B cell (primary cell): ENCODE measurements around the gene PSRC1. TPM values are rescaled to one million over a fixed set of nuclear protein-coding genes. Genes with fewer than 3 reads are reported as not detected.

ENCODE experiments used
- ATAC-seq: fragments of 200-7000 bp; cut with Tn5 transposase; one replicate; pipeline ENCODE4 v1.10.0; 2021; ENCODE audit warnings: low read depth, mild to moderate bottlenecking, moderate number of reproducible peaks, moderate library complexity
- CTCF ChIA-PET: fragments of 350-600 bp; sonication (Branson Sonifier 250); formaldehyde crosslinking; loops from one replicate; lab custom pipeline; 2021; ENCODE audit warnings: antibody characterized with exemption, inconsistent platforms; lab: Charles Lee
- POLR2A ChIA-PET: fragments of 350-600 bp; sonication (Branson Sonifier 250); formaldehyde crosslinking; loops from one replicate; lab custom pipeline; 2021; ENCODE audit warnings: antibody characterized with exemption; lab: Charles Lee
- DNase-seq: peaks from one replicate; pipeline ENCODE4 v3.0.0; 2013
- H2AFZ ChIP-seq: 2 replicates; pipeline ENCODE4 v1.6.1; 2012; ENCODE audit warnings: mild to moderate bottlenecking, low read depth, low read length; ENCODE audit not compliant: insufficient read depth, poor library complexity, severe bottlenecking
- H3K27ac ChIP-seq, 2 donors: 1 replicate in 1 of 2; 2 replicates in 1 of 2; pipeline ENCODE4 v1.5.1; 2012 to 2013; ENCODE audit warnings: low read length in 2 of 2, mild to moderate bottlenecking in 2 of 2, moderate library complexity in 1 of 2
- H3K27me3 ChIP-seq, 4 experiments: fragments of 200-600 bp in 1 of 4; sonication (generic) in 1 of 4; replicated peaks in 1 of 4; 1 replicate in 2 of 4; 2 replicates in 2 of 4; pipeline versions ENCODE4 v1.6.1 to v1.7.0; 2013 to 2016; ENCODE audit warnings: low read length in 3 of 4, mild to moderate bottlenecking in 2 of 4, mixed read lengths in 1 of 4, moderate library complexity in 1 of 4; ENCODE audit not compliant: insufficient read depth in 4 of 4, control insufficient read depth in 3 of 4; ENCODE audit errors: control extremely low read depth in 1 of 4
- H3K36me3 ChIP-seq, 2 experiments: replicated peaks in 1 of 2; 1 replicate in 1 of 2; 2 replicates in 1 of 2; pipeline versions ENCODE4 v1.6.1 to v1.7.1; 2013; ENCODE audit warnings: low read length in 1 of 2; ENCODE audit not compliant: insufficient read depth in 2 of 2, control insufficient read depth in 1 of 2; ENCODE audit errors: control extremely low read depth in 1 of 2, extremely low read depth in 1 of 2
- H3K4me1 ChIP-seq, 2 donors: fragments of 200-600 bp in 1 of 2; sonication (generic) in 1 of 2; 1 replicate in 1 of 2; 2 replicates in 1 of 2; pipeline versions ENCODE4 v1.5.1 to v1.6.1; 2013 to 2017; ENCODE audit warnings: low read length in 2 of 2; ENCODE audit not compliant: control insufficient read depth in 2 of 2, insufficient read depth in 2 of 2
- H3K4me2 ChIP-seq: replicated peaks from 2 replicates; pipeline ENCODE3; 2012; ENCODE audit warnings: mild to moderate bottlenecking, low read depth, low read length; ENCODE audit not compliant: poor library complexity, severe bottlenecking
- H3K4me3 ChIP-seq, 5 experiments: fragments of 200-600 bp in 1 of 5; sonication (generic) in 1 of 5; 1 replicate in 3 of 5; 2 replicates in 2 of 5; pipeline versions ENCODE4 v1.5.1 to v1.7.0; 2011 to 2016; ENCODE audit warnings: low read length in 4 of 5, mild to moderate bottlenecking in 4 of 5, low read depth in 2 of 5, control low read depth in 1 of 5, moderate library complexity in 1 of 5; ENCODE audit not compliant: insufficient read depth in 1 of 5; ENCODE audit errors: control extremely low read depth in 1 of 5, extremely low read depth in 1 of 5
- H3K79me2 ChIP-seq: fragments of 200-600 bp; sonication (generic); one replicate; pipeline ENCODE4 v1.6.0; 2016; ENCODE audit warnings: low read length; ENCODE audit not compliant: control insufficient read depth, insufficient read depth
- H3K9ac ChIP-seq: fragments of 200-600 bp; sonication (generic); 2 replicates; pipeline ENCODE4 v1.6.1; 2017; ENCODE audit warnings: mild to moderate bottlenecking, low read length, moderate library complexity
- H3K9me3 ChIP-seq, 3 donors: one replicate each; pipeline versions ENCODE4 v1.6.1 to v1.7.1; 2013; ENCODE audit warnings: low read length in 2 of 3; ENCODE audit not compliant: control insufficient read depth in 2 of 3, insufficient read depth in 1 of 3; ENCODE audit errors: control extremely low read depth in 1 of 3
- H4K20me1 ChIP-seq: 2 replicates; pipeline ENCODE4 v1.6.0; 2012; ENCODE audit warnings: mild to moderate bottlenecking, low read length; ENCODE audit not compliant: insufficient read depth, control insufficient read depth, poor library complexity, severe bottlenecking
- H3K27ac Mint-ChIP-seq: one replicate; pipeline ENCODE4 v1.8.0; 2021; ENCODE audit warnings: mixed read lengths
- H3K27me3 Mint-ChIP-seq: one replicate; pipeline ENCODE4 v1.8.0; 2021; ENCODE audit warnings: mixed read lengths
- H3K4me1 Mint-ChIP-seq: one replicate; pipeline ENCODE4 v1.8.0; 2021; ENCODE audit warnings: mixed read lengths
- H3K4me3 Mint-ChIP-seq: one replicate; pipeline ENCODE4 v1.8.0; 2021; ENCODE audit warnings: mixed read lengths
- H3K9me3 Mint-ChIP-seq: one replicate; pipeline ENCODE4 v1.8.0; 2022; ENCODE audit warnings: mixed read lengths; ENCODE audit not compliant: insufficient read depth
- EZH2 ChIP-seq: IDR thresholded peaks from 2 replicates; pipeline ENCODE4 v1.6.1; 2012; ENCODE audit warnings: borderline replicate concordance, low read depth, mild to moderate bottlenecking, moderate library complexity, low read length; ENCODE audit not compliant: insufficient read depth, poor library complexity, severe bottlenecking
- WGBS: methylation state at CpG from one replicate; pipeline ENCODE4 v1.1.5; 2013; ENCODE audit warnings: missing lambda C conversion rate; ENCODE audit not compliant: insufficient coverage; 5-methylcytosine and 5-hydroxymethylcytosine counted together
- intact Hi-C: fragments of 100-400 bp; cut with micrococcal nuclease; formaldehyde crosslinking; loops from one replicate; pipeline ENCODE4 v1.10.0; 2022
- polyA plus RNA-seq: library from polyadenylated mRNA; depleted of rRNA; stranded (reverse); fragments of >200 nt; gene quantifications from 2 replicates; pipeline ENCODE4 v1.2.3, GENCODE V29; 2012
- total RNA-seq, 2 donors: library from RNA; stranded (reverse); fragments of 120-200 nt in 1 of 2; gene quantifications; 1 replicate in 1 of 2; 2 replicates in 1 of 2; pipeline versions ENCODE4 v1.2.3 to v1.2.4, GENCODE V29; 2013 to 2022
- TF ChIP-seq, protein P1 (sequence below): fragments of 200-600 bp; IDR thresholded peaks from one replicate; pipeline ENCODE4 v1.8.0; 2022; ENCODE audit warnings: antibody characterized with exemption, mild to moderate bottlenecking

PSRC1 gene
- total and polyA plus RNA-seq, 2 donors (not counting 1 experiment from before 2014, with no cell fraction given) = 0.25 TPM; not detected in 1

DNA sequence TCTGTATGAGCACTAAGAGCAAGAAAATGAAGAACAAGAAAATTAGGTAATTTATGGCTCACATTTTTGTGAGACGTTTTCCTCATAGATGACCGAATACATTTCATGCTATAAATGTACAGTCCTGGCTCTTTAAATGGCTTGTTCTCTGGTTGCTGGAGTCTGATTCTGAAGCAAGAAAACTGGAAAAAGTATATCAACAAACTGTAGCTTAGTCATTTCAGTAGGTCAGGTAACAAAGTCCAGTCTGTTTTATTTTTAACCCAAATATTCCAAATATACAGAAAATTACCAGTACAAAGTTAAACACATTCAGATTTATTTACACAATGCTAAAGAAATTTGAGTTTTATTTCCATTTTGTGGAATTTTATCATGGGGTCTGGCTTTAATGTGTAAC lies 26.4 kb upstream of the PSRC1 start:
- POLR2A ChIA-PET = interaction anchor here (0.6 kb wide), 1 partner anchor 233 kb away, joined by 7 read pairs; the partner anchor contains the start of gene TAF13
- Histone ChIP-seq H3K4me3 (no peak overlapping the region), H3K4me2 (no peak overlapping the region), H4K20me1 (no peaks in the 10 kb centered on the region), H3K27ac (no peak overlapping the region), H3K79me2 (no peaks in the 10 kb centered on the region), H3K4me1 (peaks cover 19 to 20% of the 10 kb centered on the region in 2 donors), H2AFZ (no peak overlapping the region), H3K27me3 (peaks cover 0 to 7% (median 3%) of the 10 kb centered on the region in 4 experiments), H3K36me3 (no peaks in the 10 kb centered on the region), H3K9ac (no peak overlapping the region), H3K9me3 (no peaks in the 10 kb centered on the region)
- no peak for TF ChIP-seq EZH2
- TF ChIP-seq, protein P1, sequence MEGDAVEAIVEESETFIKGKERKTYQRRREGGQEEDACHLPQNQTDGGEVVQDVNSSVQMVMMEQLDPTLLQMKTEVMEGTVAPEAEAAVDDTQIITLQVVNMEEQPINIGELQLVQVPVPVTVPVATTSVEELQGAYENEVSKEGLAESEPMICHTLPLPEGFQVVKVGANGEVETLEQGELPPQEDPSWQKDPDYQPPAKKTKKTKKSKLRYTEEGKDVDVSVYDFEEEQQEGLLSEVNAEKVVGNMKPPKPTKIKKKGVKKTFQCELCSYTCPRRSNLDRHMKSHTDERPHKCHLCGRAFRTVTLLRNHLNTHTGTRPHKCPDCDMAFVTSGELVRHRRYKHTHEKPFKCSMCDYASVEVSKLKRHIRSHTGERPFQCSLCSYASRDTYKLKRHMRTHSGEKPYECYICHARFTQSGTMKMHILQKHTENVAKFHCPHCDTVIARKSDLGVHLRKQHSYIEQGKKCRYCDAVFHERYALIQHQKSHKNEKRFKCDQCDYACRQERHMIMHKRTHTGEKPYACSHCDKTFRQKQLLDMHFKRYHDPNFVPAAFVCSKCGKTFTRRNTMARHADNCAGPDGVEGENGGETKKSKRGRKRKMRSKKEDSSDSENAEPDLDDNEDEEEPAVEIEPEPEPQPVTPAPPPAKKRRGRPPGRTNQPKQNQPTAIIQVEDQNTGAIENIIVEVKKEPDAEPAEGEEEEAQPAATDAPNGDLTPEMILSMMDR = no peak
- H3K9me3 Mint-ChIP-seq = no peaks in the 10 kb centered on the region
- WGBS = no CpG with 5 or more reads among the region's 2 CpGs
- no peak overlapping the region for H3K27ac Mint-ChIP-seq
- H3K4me3 Mint-ChIP-seq = no peak overlapping the region
- ATAC-seq (no peak), DNase-seq (no peak)
- H3K4me1 Mint-ChIP-seq = peaks cover 14% of the 10 kb centered on the region
- CTCF ChIA-PET = interaction anchor here (0.5 to 1.0 kb wide), 2 partner anchors 30 to 31 kb away, joined by 3 to 6 read pairs; no protein-coding TSS in a partner anchor
- H3K27me3 Mint-ChIP-seq = no peaks in the 10 kb centered on the region
- intact Hi-C loops = no loop called here

DNA sequence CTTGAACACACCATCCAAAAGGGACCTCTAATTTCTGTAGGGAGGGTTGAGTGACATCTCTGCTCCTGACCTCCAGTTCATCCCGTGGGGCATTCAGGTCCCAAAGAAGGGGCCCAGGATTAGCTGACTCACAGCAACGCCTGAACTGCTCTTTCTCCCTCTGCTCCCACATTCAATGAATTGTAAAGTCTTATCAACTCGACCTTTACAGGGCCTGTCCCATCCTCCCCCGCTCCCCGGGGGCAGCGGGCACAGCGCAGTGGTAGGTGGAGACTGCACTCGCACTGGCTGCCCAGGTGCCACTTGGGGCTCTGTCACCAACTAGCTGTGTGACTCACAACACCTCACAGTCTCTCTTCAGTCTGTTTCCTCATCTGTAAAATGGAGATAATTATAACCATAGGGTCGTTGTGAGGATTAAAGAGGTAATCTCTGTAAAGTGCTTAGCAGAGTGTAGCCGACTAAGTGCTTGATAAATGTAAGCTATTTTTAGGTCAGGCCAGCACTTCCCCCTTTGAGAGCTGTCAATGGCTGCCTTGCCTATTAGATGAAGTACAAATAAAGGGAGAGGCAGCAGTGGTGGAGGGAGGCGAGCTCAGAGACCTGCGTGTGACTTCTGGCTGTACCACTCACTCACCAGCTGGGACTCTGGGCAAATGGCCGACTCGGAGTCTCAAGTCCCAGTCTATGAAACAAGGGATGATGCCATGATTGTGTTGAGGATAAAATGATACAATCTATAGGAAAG lies 24.5 kb upstream of the PSRC1 start:
- peak; percentile 96 for ATAC-seq
- Mint-ChIP-seq H3K4me1 (peaks cover 14% of the 10 kb centered on the region), H3K4me3 (peak overlapping the region; percentile 62), H3K27me3 (no peaks in the 10 kb centered on the region), H3K9me3 (no peaks in the 10 kb centered on the region), H3K27ac (peak overlapping the region; percentile 75)
- H3K4me1 ChIP-seq = peaks cover 19 to 20% of the 10 kb centered on the region in 2 donors
- no peaks in the 10 kb centered on the region for H3K79me2 ChIP-seq
- CTCF ChIA-PET = interaction anchor here (0.6 to 5.1 kb wide), 8 partner anchors 10 to 183 kb away, joined by 3 to 27 read pairs (median 4); partner anchors contain the start of gene SORT1
- peak; percentile 62 for DNase-seq
- H3K36me3 ChIP-seq = no peaks in the 10 kb centered on the region
- H4K20me1 ChIP-seq = no peaks in the 10 kb centered on the region
- peak overlapping the region; percentile 36 to 55 for H3K27ac ChIP-seq
- peak overlapping the region; percentile 46 for H3K9ac ChIP-seq
- TF ChIP-seq, protein P1 = no peak
- no peak for TF ChIP-seq EZH2
- POLR2A ChIA-PET = no interaction called here
- H3K9me3 ChIP-seq = no peaks in the 10 kb centered on the region
- WGBS = 27% methylated on average over 11 of the region's 14 CpGs
- peak overlapping the region; percentile 71 for H3K4me2 ChIP-seq
- peak overlapping the region in 3 of 5 experiments; percentile 15 to 41 (median 27) for H3K4me3 ChIP-seq
- peaks cover 0 to 14% (median 6%) of the 10 kb centered on the region in 4 experiments for H3K27me3 ChIP-seq
- H2AFZ ChIP-seq = peak overlapping the region; percentile 72
- intact Hi-C loops = loop anchor here (1.0 kb wide), 1 partner anchor 24 kb away; the partner anchor contains the start of gene PSRC1
